ENCODE measurements around the gene RAB1A. TPM values are rescaled to one million over a fixed set of nuclear protein-coding genes. Genes with fewer than 3 reads are reported as not detected.

The RAB1A gene
- total and polyA plus RNA-seq, 4 donors, result 104 to 159 (median 136) TPM

DNA sequence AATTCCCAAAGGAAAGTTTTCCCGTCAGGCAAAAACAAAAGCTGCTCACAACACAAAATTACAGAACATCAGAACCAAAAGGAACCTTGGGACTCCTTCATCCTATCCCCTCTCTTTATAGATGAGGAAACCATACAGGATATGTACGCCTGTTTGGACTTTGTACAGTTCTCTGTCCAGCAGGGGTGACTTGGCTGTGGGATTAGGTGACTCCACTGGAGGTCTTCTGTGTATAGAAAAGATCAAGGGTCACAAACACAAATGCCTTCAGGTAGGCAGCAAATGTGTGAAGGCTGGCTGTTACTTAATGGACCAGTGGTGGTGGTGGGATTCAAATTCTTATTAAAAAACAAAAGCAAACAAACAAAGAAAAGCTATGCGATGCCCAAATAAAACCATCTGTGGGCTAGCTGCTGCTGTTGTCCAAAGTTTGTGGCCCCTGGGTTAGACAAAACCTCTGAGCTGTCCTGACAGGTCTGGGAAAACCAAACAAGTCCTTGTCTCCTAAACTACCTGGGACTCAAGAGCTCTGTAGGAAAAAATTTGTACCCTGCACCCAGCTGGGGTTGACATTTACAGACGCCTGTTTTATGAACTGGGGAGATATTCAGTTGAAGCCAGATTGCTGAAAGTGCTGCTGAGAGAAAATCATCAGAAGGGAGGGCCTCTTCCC, 75.0 kb downstream of the RAB1A start:
- Histone ChIP-seq H3K27ac (ENCODE audit: low read depth in 1 of 2, low read length in 1 of 2) (no peak overlapping the region), H3K4me3 (no peak overlapping the region), H3K9ac (ENCODE audit: insufficient read depth in 1 of 2, low read length in 2 of 2) (peak overlapping the region in 1 of 2 donors; percentile 32), H3K9me3 (ENCODE audit: control insufficient read depth in 4 of 4, insufficient read depth in 3 of 4, low read length in 3 of 4) (no peaks in the 10 kb centered on the region), H3K36me3 (ENCODE audit: control insufficient read depth in 4 of 4, insufficient read depth in 4 of 4, low read length in 4 of 4) (peaks cover 0 to 3% (median 0%) of the 10 kb centered on the region in 4 donors), H3K27me3 (ENCODE audit: control insufficient read depth in 3 of 3, insufficient read depth in 3 of 3, low read length in 2 of 3) (no peaks in the 10 kb centered on the region), H3K4me1 (ENCODE audit: control insufficient read depth in 5 of 5, insufficient read depth in 5 of 5, low read length in 5 of 5) (peaks cover 4 to 23% (median 5%) of the 10 kb centered on the region in 5 donors)
- TF ChIP-seq, protein P1, sequence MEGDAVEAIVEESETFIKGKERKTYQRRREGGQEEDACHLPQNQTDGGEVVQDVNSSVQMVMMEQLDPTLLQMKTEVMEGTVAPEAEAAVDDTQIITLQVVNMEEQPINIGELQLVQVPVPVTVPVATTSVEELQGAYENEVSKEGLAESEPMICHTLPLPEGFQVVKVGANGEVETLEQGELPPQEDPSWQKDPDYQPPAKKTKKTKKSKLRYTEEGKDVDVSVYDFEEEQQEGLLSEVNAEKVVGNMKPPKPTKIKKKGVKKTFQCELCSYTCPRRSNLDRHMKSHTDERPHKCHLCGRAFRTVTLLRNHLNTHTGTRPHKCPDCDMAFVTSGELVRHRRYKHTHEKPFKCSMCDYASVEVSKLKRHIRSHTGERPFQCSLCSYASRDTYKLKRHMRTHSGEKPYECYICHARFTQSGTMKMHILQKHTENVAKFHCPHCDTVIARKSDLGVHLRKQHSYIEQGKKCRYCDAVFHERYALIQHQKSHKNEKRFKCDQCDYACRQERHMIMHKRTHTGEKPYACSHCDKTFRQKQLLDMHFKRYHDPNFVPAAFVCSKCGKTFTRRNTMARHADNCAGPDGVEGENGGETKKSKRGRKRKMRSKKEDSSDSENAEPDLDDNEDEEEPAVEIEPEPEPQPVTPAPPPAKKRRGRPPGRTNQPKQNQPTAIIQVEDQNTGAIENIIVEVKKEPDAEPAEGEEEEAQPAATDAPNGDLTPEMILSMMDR (IDR thresholded peaks at IDR 0.05; ENCODE audit: control extremely low read depth, extremely low read depth), result no peak
- DNase-seq, result no peak
- 79 to 85% methylated on average over 4 of the region's 4 CpGs for whole genome bisulfite sequencing, 2 donors
- ATAC-seq (ENCODE audit: insufficient read depth, low FRiP score), result no peak

DNA sequence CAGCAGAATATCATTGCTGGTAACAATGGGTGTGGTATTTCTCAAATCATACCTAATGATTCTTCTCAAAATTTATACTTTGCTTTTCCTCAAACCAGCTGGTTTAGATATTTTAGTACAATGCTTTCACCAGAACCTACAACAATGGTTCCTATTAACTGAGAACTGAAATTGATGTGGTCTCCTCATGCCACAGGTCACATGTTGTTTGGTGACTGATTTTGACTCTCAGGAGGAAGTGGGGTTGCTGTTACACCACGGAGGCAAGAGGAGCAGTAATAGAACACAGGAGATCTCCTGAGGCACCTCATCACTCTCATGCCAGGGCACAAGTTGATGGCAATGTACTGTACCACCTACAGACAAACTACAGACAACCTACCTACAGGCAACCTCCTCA, 76.7 kb downstream of the RAB1A start:
- Histone ChIP-seq H3K9me3 (ENCODE audit: control insufficient read depth in 4 of 4, insufficient read depth in 3 of 4, low read length in 3 of 4) (no peaks in the 10 kb centered on the region), H3K9ac (ENCODE audit: insufficient read depth in 1 of 2, low read length in 2 of 2) (no peak overlapping the region), H3K27ac (ENCODE audit: low read depth in 1 of 2, low read length in 1 of 2) (no peak overlapping the region), H3K36me3 (ENCODE audit: control insufficient read depth in 4 of 4, insufficient read depth in 4 of 4, low read length in 4 of 4) (no peaks in the 10 kb centered on the region), H3K27me3 (ENCODE audit: control insufficient read depth in 3 of 3, insufficient read depth in 3 of 3, low read length in 2 of 3) (no peaks in the 10 kb centered on the region), H3K4me1 (ENCODE audit: control insufficient read depth in 5 of 5, insufficient read depth in 5 of 5, low read length in 5 of 5) (peaks cover 0 to 13% (median 5%) of the 10 kb centered on the region in 5 donors), H3K4me3 (no peak overlapping the region)
- TF ChIP-seq, protein P1 (IDR thresholded peaks at IDR 0.05; ENCODE audit: control extremely low read depth, extremely low read depth), result no peak
- no peak for DNase-seq
- no peak for ATAC-seq (ENCODE audit: insufficient read depth, low FRiP score)
- WGBS, 2 donors, result 8% methylated on average over 1 of the region's 1 CpG

DNA sequence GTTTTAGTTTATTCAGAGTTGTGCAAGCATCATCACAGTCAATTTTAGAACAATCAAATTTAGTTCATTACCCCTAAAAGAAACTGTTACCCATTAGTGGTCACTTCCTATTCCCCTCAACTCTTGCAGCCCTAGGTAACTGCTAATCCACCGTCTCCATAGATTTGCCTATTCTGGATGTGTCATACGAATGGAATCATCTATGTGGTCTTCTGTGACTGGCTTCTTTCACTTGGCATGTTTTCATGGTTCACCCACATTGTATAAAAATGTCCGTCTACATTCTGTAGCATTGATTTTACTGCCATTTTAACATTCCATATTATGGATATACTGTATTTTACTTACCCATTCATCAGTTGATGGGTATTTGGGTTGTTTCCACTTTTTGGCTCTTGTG, 79.0 kb downstream of the RAB1A start:
- Histone ChIP-seq H3K9ac (ENCODE audit: insufficient read depth in 1 of 2, low read length in 2 of 2) (no peak overlapping the region), H3K4me1 (ENCODE audit: control insufficient read depth in 5 of 5, insufficient read depth in 5 of 5, low read length in 5 of 5) (peaks cover 0 to 5% (median 2%) of the 10 kb centered on the region in 5 donors), H3K36me3 (ENCODE audit: control insufficient read depth in 4 of 4, insufficient read depth in 4 of 4, low read length in 4 of 4) (no peaks in the 10 kb centered on the region), H3K4me3 (no peak overlapping the region), H3K27ac (ENCODE audit: low read depth in 1 of 2, low read length in 1 of 2) (no peak overlapping the region), H3K27me3 (ENCODE audit: control insufficient read depth in 3 of 3, insufficient read depth in 3 of 3, low read length in 2 of 3) (no peaks in the 10 kb centered on the region), H3K9me3 (ENCODE audit: control insufficient read depth in 4 of 4, insufficient read depth in 3 of 4, low read length in 3 of 4) (no peaks in the 10 kb centered on the region)
- no peak for ATAC-seq (ENCODE audit: insufficient read depth, low FRiP score)
- no peak for DNase-seq
- WGBS, 2 donors, result 97 to 98% methylated on average over 3 of the region's 3 CpGs
- TF ChIP-seq, protein P1 (IDR thresholded peaks at IDR 0.05; ENCODE audit: control extremely low read depth, extremely low read depth), result no peak

All from lung (tissue), 12 donors.